Mesendoderm (in vitro differentiated cells): Measurements from ENCODE around the gene TDRD10.

Experiments used
- DNase-seq: peaks from one replicate; pipeline ENCODE4 v3.0.0; 2013
- H2AK5ac ChIP-seq: 2 replicates; pipeline ENCODE4 v1.6.1; 2013; ENCODE audit warnings: low read length, inconsistent platforms
- H2BK120ac ChIP-seq: 2 replicates; pipeline ENCODE4 v1.6.1; 2013; ENCODE audit warnings: low read depth, mild to moderate bottlenecking, low read length, moderate library complexity, mixed read lengths
- H2BK15ac ChIP-seq: replicated peaks from 2 replicates; pipeline ENCODE4 v1.6.1; 2013; ENCODE audit warnings: low read depth, mild to moderate bottlenecking, moderate library complexity
- H2BK5ac ChIP-seq: 2 replicates; pipeline ENCODE4 v1.6.1; 2013; ENCODE audit warnings: low read length, inconsistent platforms
- H3K18ac ChIP-seq: 2 replicates; pipeline ENCODE4 v1.6.1; 2013; ENCODE audit warnings: mild to moderate bottlenecking, low read length, mixed read lengths
- H3K23ac ChIP-seq: one replicate; pipeline ENCODE4 v1.6.1; 2013; ENCODE audit warnings: low read length
- H3K27ac ChIP-seq: 2 replicates; pipeline ENCODE4 v1.5.1; 2013; ENCODE audit warnings: low read depth, mild to moderate bottlenecking, inconsistent platforms, low read length, moderate library complexity
- H3K27me3 ChIP-seq: 2 replicates; pipeline ENCODE4 v1.6.1; 2013; ENCODE audit warnings: low read length, control low read depth, mild to moderate bottlenecking, inconsistent platforms; ENCODE audit not compliant: insufficient read depth, poor library complexity
- H3K36me3 ChIP-seq: 2 replicates; pipeline ENCODE4 v1.6.1; 2013; ENCODE audit warnings: low read length, inconsistent platforms; ENCODE audit not compliant: control insufficient read depth, insufficient read depth
- H3K4ac ChIP-seq: one replicate; pipeline ENCODE4 v1.6.1; 2013; ENCODE audit warnings: low read depth, mild to moderate bottlenecking, low read length, moderate library complexity
- H3K4me1 ChIP-seq: 2 replicates; pipeline ENCODE4 v1.6.1; 2013; ENCODE audit warnings: low read depth, low read length, inconsistent platforms; ENCODE audit not compliant: control insufficient read depth
- H3K4me2 ChIP-seq: 2 replicates; pipeline ENCODE4 v1.6.1; 2013; ENCODE audit warnings: low read length
- H3K4me3 ChIP-seq: 2 replicates; pipeline ENCODE4 v1.5.1; 2013; ENCODE audit warnings: mild to moderate bottlenecking, low read length
- H3K56ac ChIP-seq: one replicate; pipeline ENCODE4 v1.6.1; 2013; ENCODE audit warnings: low read length
- H3K79me1 ChIP-seq: 2 replicates; pipeline ENCODE4 v1.6.1; 2013; ENCODE audit warnings: low read length, inconsistent platforms
- H3K79me2 ChIP-seq: 2 replicates; pipeline ENCODE4 v1.6.1; 2013; ENCODE audit warnings: mild to moderate bottlenecking, low read length; ENCODE audit not compliant: control insufficient read depth, insufficient read depth
- H3K9ac ChIP-seq: 2 replicates; pipeline ENCODE4 v1.6.1; 2013; ENCODE audit warnings: low read length, inconsistent platforms
- H4K5ac ChIP-seq: one replicate; pipeline ENCODE4 v1.6.1; 2013; ENCODE audit warnings: low read length
- H4K8ac ChIP-seq: one replicate; pipeline ENCODE4 v1.6.1; 2013; ENCODE audit warnings: low read depth, mild to moderate bottlenecking, control low read depth, low read length, moderate library complexity
- WGBS: extraction: QIAGEN DNeasy Blood & Tissue Kit; methylation state at CpG from one replicate; pipeline ENCODE4 v1.1.7; 2013; ENCODE audit warnings: low lambda C conversion rate, missing lambda C conversion rate; ENCODE audit not compliant: insufficient coverage; ENCODE audit errors: extremely low coverage; 5-methylcytosine and 5-hydroxymethylcytosine counted together

TDRD10 gene

DNA sequence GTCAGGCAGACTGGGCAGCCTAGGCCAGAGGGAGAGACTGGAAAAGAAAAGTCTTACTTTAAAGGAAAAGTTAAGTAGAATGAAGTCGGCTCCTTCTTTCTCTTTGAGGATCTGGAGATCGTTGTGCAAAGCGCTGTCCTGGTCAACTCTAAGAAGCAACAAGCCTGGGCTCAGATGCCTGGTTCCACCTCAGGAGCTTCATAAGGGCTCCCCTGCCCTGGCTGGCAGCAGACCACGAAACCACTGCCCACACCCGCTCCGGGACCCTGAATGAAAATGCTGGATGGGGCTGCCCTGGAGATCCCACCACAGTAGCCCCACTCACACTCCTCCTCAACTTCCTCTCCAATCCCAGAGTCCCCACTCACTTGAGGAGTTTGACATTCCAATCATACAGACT is 50.0 kb downstream of the TDRD10 start:
- Histone ChIP-seq H3K4me1 (peaks cover 7% of the 10 kb centered on the region), H3K4me2 (no peak overlapping the region), H3K4ac (no peak overlapping the region), H3K79me2 (peaks cover 16% of the 10 kb centered on the region), H2BK5ac (no peak overlapping the region), H4K8ac (no peak overlapping the region), H3K18ac (no peak overlapping the region), H3K79me1 (peaks cover 14% of the 10 kb centered on the region), H4K5ac (no peak overlapping the region), H3K4me3 (no peak overlapping the region), H3K36me3 (peaks cover 32% of the 10 kb centered on the region), H2BK120ac (no peak overlapping the region), H3K27me3 (no peaks in the 10 kb centered on the region), H3K9ac (no peak overlapping the region), H3K27ac (no peak overlapping the region), H2BK15ac (no peak overlapping the region), H3K23ac (no peak overlapping the region), H2AK5ac (no peak overlapping the region), H3K56ac (no peak overlapping the region)
- no CpG with 5 or more reads among the region's 6 CpGs for WGBS
- DNase-seq, result no peak

DNA sequence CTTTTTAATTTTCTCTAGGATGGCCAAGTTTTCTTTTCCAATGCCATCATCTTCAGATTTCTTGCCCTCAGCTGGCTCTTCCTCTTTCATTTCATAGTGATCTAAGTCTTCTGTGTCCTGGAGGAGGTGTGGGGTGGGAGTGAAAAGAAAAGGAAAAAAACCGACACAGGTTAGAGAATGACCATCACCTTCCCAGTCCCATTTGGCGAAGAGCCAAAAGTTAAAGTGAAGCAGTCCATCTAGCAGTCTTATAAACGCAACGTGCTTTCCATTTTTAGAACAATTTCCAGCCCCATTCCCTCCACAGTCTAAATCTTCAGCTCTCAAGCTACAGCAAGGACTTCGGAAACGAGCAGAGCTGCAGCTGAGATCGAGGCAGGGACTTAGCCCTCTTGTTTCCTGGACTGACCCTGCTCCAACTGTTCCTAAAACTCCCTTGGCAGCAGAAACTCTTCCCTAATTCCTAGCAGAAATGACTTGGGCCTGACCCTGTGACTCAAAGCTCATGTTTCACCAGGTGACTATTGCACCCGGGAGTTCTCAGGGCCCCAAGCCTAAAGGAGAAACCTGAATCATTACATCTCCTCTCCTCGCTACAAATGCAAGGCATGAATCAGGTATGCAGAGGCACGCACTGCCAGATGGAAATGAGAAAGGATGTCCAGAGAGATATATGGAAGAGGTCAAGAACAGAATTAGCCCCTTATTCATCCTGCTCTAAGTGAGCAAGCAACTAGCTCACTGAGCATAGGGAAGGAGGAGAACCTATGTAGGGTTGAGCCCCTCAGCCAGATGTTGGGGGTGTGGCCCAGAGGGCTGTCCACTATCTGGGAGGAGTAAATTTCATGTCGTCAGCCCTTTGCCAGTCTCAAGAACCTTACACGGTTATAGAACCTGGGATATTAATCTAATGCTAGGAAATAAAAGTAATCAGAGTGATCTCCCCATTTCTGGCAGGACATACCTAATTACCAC is 51.3 kb downstream of the TDRD10 start:
- no peak overlapping the region for H3K23ac ChIP-seq
- H4K8ac ChIP-seq, result no peak overlapping the region

GRCh38 chr1:154556422-154556821 is 54.4 kb downstream of the TDRD10 start:
- Histone ChIP-seq H4K5ac (no peak overlapping the region), H3K79me1 (peaks cover 19% of the 10 kb centered on the region), H2BK15ac (no peak overlapping the region), H3K23ac (peak overlapping the region; percentile 69), H3K4me2 (peak overlapping the region; percentile 98), H3K79me2 (peaks cover 26% of the 10 kb centered on the region), H4K8ac (no peak overlapping the region), H3K4me3 (no peak overlapping the region), H3K27me3 (no peaks in the 10 kb centered on the region), H2AK5ac (no peak overlapping the region), H3K4ac (no peak overlapping the region), H3K56ac (peak overlapping the region; percentile 92), H3K4me1 (peaks cover 10% of the 10 kb centered on the region), H3K36me3 (peaks cover 16% of the 10 kb centered on the region), H2BK5ac (no peak overlapping the region), H3K18ac (no peak overlapping the region), H2BK120ac (no peak overlapping the region), H3K9ac (peak overlapping the region; percentile 93), H3K27ac (no peak overlapping the region)
- DNase-seq, result peak; percentile 81
- WGBS, result no CpG with 5 or more reads among the region's 4 CpGs

More for the DNA sequence above, 51.3 kb downstream of the TDRD10 start:
- Histone ChIP-seq H4K5ac (no peak overlapping the region), H3K4me3 (no peak overlapping the region), H3K36me3 (peaks cover 32% of the 10 kb centered on the region), H3K79me1 (peaks cover 22% of the 10 kb centered on the region), H2AK5ac (no peak overlapping the region), H3K79me2 (peaks cover 26% of the 10 kb centered on the region), H3K56ac (no peak overlapping the region), H3K9ac (no peak overlapping the region), H3K4me1 (peaks cover 10% of the 10 kb centered on the region), H3K4ac (no peak overlapping the region), H3K4me2 (no peak overlapping the region), H3K27me3 (no peaks in the 10 kb centered on the region), H3K27ac (no peak overlapping the region), H2BK15ac (no peak overlapping the region), H3K18ac (no peak overlapping the region), H2BK120ac (no peak overlapping the region), H2BK5ac (no peak overlapping the region)
- no CpG with 5 or more reads among the region's 12 CpGs for WGBS
- DNase-seq, result no peak

- H4K5ac ChIP-seq, result no peak overlapping the region
- DNase-seq, result peak; percentile 45
- H3K79me2 ChIP-seq, result peaks cover 26% of the 10 kb centered on the region
- peak overlapping the region; percentile 98 for H3K4me2 ChIP-seq
- H3K9ac ChIP-seq, result peak overlapping the region; percentile 93
- peak overlapping the region; percentile 48 for H3K23ac ChIP-seq
- H3K27ac ChIP-seq, result no peak overlapping the region
- H2BK5ac ChIP-seq, result no peak overlapping the region
- peaks cover 10% of the 10 kb centered on the region for H3K36me3 ChIP-seq
- no peak overlapping the region for H4K8ac ChIP-seq
- peak overlapping the region; percentile 97 for H3K18ac ChIP-seq
- peaks cover 10% of the 10 kb centered on the region for H3K4me1 ChIP-seq
- H2BK15ac ChIP-seq, result no peak overlapping the region
- H2BK120ac ChIP-seq, result no peak overlapping the region
- WGBS, result no CpG with 5 or more reads among the region's 7 CpGs
- H3K79me1 ChIP-seq, result peaks cover 19% of the 10 kb centered on the region
- H2AK5ac ChIP-seq, result no peak overlapping the region
- H3K4ac ChIP-seq, result no peak overlapping the region
- peak overlapping the region; percentile 73 for H3K4me3 ChIP-seq
- H3K56ac ChIP-seq, result peak overlapping the region; percentile 92
- H3K27me3 ChIP-seq, result no peaks in the 10 kb centered on the region
Observed at GRCh38 chr1:154557248-154557938, 55.4 kb downstream of the TDRD10 start.

GRCh38 chr1:154557939-154558719 is 56.1 kb downstream of the TDRD10 start, which contains the start of gene UBE2Q1:
TSS of gene UBE2Q1 (minus strand) at chr1:154558662. CDS start at chr1:154558553, 109 bp downstream.
- peaks cover 26% of the 10 kb centered on the region for H3K79me2 ChIP-seq
- peaks cover 10% of the 10 kb centered on the region for H3K4me1 ChIP-seq
- peak within 1 kb of the TSS; percentile 35 for H2BK5ac ChIP-seq
- peak within 1 kb of the TSS; percentile 98 for H3K4me2 ChIP-seq
- H3K23ac ChIP-seq, result peak within 1 kb of the TSS; percentile 48
- peaks cover 8% of the 10 kb centered on the region for H3K36me3 ChIP-seq
- H3K4me3 ChIP-seq, result peak within 1 kb of the TSS; percentile 73
- peaks cover 19% of the 10 kb centered on the region for H3K79me1 ChIP-seq
- peak within 1 kb of the TSS; percentile 97 for H3K18ac ChIP-seq
- peak within 1 kb of the TSS; percentile 12 for H4K5ac ChIP-seq
- peak within 1 kb of the TSS; percentile 98 for H3K4ac ChIP-seq
- peak within 1 kb of the TSS; percentile 79 for H2BK120ac ChIP-seq
- H3K27ac ChIP-seq, result peak within 1 kb of the TSS; percentile 72
- WGBS, result no CpG with 5 or more reads among the region's 69 CpGs
- H2BK15ac ChIP-seq, result no peak within 1 kb of the TSS
- peak; percentile 43 for DNase-seq
- H3K27me3 ChIP-seq, result no peaks in the 10 kb centered on the region
- peak within 1 kb of the TSS; percentile 92 for H3K56ac ChIP-seq
- H4K8ac ChIP-seq, result peak within 1 kb of the TSS; percentile 96
- H2AK5ac ChIP-seq, result no peak within 1 kb of the TSS
- peak within 1 kb of the TSS; percentile 93 for H3K9ac ChIP-seq
